ENCODE data around the gene SMLR1.

Gene SMLR1

DNA sequence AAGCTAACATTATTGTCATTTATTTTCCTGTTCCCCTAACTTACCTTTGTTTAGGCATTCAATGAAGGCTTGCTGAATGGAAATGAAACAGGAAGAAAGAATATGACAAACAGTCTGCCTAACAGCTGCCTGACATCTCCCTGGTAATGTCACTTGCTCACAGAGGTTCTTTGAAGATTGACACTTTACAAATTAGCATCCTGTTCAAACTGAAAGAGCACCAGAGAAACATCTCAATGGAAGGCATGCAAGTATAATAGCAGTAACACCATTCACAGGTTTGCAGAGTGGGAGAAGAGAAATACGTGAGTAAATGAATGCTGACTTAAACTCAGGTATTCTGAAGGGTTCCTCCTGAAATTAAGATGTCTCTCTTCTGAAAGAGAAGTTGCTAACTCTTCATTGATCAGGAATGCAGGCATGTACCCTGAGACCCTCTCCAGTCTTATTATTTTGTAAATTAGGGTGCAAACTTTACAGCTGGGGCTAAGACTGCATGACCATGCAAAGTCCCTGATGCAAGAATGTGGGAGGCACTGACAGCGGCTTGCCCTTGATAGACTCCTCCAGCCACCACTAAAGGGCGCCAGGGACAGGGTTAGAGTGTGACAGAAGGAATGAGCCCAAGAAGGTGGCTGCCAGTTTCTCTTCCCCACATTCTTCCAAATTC lies 1.3 kb upstream of the SMLR1 start:
- no peak for DNase-seq (ENCODE audit: low read depth)

GRCh38 chr6:130826442-130827246 lies 562 bp upstream of the SMLR1 start:
- no peak for DNase-seq (ENCODE audit: low read depth)

DNA sequence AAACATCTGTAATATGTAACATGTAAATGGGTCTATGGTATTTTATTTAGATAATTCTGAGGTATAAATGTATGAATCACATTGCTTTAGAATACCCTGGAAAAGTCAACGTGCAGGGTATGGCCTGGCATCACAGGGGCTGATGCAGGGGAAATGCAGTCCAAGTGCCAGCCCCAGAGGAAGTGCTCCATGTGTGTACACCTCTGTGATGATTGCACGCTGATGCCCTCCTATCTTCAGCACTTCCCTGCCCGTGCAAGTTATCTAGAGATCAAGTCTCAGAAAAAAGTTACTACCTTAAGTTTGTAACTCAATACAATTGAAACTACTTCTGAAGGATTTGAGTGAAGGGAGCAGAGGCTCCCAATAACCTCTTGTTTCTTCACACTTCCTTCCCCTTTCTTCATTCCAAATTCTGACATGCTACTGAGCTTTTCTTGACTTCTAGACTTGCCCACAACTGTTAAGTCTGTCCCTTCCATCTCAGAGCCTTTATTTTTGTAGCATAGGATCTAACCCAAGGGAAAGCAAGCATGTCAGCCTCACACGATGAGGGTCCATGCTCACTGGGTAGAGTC lies 2.2 kb downstream of the SMLR1 start:
- no peak for DNase-seq (ENCODE audit: low read depth)

DNA sequence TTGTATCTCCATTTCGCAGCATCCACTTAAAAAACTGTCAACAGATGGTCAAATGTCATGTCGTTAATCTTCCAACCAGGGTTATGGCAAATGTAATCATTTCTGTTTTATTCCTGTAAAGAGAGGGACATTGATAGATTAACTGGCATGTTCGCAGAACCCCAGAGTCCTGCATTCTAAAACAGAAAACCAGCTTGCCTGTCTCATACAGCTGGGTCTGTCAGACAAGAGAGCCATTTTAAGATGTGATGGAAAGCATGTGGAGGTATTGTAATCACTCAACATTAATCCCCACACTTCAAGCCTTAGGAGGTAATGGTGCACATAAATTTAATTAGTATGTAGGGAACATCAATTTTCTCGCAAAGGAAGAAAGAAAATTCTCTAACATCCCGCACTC lies 4.4 kb downstream of the SMLR1 start:
- DNase-seq (ENCODE audit: low read depth), result no peak

DNA sequence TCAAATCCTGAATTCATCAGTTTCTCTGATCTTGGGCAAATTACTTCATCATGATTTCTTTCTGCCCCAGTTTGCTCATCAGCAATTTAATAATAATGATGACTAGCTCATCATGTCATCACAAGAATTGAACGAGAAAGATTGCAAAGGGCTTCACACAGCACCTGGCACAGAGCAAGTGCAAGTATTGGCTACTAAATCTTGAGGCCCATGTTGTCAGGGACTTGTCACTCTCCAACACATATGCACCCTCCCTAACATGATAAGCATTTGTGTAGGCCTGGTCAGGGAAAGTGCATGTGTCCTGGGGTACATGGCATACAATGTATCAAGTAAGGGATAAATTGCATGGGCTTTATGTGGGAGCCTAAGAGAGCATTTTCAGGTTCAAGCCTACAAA lies 6.4 kb downstream of the SMLR1 start:
- DNase-seq (ENCODE audit: low read depth), result no peak

GRCh38 chr6:130834482-130835251 lies 7.5 kb downstream of the SMLR1 start:
- no peak for DNase-seq (ENCODE audit: low read depth)

DNA sequence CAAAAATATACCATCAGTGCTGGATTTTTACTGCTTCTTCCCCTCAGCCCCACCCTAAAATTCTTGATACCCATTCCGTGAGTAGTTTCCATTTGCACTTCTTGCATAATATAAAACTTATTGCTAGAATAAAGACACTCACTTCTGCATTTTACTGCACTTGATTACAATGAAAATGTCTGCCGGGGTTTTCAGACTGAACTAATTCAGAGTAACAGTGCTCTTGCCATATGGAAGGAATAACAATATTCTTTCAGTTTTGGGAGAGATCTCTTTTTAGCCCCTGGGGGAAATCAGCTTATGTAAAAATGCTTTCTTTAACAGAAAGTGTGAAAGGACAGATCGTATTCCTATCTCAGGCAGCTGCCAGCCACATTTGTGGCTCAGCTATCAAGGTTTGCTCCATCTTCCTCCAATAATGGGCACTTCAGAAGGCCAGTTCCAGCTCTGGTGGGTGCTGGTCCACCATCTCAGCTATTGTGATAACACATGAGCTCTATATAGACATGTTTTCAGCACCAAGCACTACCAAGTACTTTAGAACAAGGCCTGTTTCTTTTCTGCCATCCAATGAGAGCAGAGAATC lies 8.9 kb downstream of the SMLR1 start:
- DNase-seq (ENCODE audit: low read depth), result no peak

DNA sequence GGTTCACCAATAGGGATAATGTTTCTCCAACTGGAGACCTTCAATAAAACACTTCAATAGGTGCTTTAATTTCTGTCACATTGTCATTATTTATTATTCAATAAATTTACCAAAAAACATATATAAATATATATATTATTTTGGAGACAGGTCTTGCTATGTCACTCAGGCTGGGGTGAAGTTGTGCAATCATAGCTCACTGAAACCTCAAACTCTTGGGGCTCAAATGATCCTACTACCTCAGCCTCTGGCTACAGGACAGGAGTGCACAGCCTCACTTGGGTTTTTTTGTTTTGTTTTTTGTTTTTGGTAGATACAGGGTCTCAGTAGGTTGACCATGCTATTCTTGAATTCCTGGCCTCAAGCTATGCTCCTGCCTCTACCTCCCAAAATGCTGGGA lies 9.9 kb downstream of the SMLR1 start:
- DNase-seq (ENCODE audit: low read depth), result no peak

DNA sequence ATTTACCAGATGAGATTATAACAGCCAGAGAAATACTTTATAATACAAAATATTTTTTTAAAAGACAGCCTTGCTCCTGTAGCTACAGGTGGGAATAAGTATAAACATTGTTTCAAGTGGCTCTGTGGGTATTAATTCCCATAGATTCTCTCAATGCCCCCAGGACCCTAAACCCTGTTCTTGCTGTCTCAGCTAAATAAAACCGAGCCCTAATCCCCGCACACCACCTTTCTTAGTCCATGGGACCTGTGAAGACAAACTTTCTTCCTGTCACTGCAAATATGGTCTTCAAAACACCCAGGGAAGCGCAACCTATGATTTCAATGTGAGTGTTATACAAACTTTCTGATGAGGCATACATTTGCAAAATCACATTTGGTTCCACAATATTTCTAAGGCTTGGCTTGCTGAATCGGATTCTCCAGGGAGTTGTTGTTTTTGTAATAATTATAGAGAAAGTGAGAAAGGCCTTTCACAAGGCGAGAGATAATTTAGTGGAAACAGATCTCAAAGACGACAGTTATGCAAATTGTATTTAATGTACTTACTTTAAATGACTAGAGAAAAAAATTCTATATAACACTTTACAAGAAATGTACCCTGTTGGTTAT lies 11.1 kb downstream of the SMLR1 start:
- no peak for DNase-seq (ENCODE audit: low read depth)

- DNase-seq (ENCODE audit: low read depth), result no peak
Measured at GRCh38 chr6:130838951-130839350, 11.7 kb downstream of the SMLR1 start.

DNA sequence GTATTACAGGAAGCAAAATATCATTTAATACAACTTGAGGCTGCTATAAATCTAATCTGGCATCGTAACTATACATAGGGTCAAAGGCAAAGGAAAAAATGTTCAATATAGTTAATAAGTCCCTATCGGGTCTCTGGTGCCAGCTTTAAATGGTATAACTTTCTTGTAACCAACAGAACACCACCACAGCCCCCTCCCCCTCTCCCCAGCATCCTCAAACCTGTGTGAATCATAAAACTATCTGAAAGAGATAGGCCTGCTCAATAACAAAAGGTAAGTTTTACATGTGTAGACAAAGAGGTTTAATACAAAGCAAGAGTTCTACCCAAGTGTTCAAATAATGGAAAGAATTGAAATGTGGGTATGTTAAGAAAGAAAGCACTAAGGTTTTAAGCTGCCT lies 12.2 kb downstream of the SMLR1 start:
- no peak for DNase-seq (ENCODE audit: low read depth)

DNA sequence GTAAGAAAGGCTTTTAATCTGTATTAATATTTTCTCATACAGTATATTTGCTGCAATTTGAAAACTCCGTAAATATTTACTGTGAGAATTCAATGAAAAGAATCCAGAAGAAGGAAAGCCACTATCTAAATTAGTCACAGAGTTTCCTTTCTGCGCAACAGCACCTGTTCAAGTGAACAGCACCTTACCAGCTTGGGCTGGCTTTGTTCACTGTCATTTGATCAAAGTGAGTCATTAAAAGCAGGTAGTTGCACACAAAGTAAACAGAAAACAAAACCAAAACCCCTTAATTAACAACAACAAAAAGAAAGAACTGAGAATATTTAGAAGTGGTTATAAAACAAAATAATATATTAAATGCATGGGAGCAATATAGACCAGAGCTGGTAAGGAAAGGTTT lies 12.8 kb downstream of the SMLR1 start:
- DNase-seq (ENCODE audit: low read depth), result no peak

- DNase-seq (ENCODE audit: low read depth), result no peak
Measured at GRCh38 chr6:130841128-130841728, 14.0 kb downstream of the SMLR1 start.

- peak; percentile 38 for DNase-seq (ENCODE audit: low read depth)
Measured at GRCh38 chr6:130843575-130844320, 16.5 kb downstream of the SMLR1 start.

DNA sequence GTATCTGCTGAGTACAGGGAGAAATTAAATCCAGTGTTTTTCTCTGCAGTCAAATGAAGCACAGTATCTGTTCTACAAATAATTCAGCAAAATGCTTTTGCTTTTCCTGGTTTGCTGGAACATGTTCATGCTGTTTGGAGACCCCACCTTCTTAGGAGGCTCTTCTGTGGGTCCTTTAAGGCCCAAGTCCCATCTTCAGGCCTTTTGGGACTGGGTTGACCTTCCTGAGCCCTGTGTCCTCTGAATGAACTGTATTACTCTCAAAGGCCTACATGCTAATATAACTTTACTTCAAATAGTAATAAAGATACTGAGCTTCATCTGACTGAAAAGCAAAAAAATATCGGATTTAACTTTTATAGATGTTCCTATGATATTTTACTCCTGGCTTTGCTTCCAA lies 19.3 kb downstream of the SMLR1 start:
- no peak for DNase-seq (ENCODE audit: low read depth)

DNA sequence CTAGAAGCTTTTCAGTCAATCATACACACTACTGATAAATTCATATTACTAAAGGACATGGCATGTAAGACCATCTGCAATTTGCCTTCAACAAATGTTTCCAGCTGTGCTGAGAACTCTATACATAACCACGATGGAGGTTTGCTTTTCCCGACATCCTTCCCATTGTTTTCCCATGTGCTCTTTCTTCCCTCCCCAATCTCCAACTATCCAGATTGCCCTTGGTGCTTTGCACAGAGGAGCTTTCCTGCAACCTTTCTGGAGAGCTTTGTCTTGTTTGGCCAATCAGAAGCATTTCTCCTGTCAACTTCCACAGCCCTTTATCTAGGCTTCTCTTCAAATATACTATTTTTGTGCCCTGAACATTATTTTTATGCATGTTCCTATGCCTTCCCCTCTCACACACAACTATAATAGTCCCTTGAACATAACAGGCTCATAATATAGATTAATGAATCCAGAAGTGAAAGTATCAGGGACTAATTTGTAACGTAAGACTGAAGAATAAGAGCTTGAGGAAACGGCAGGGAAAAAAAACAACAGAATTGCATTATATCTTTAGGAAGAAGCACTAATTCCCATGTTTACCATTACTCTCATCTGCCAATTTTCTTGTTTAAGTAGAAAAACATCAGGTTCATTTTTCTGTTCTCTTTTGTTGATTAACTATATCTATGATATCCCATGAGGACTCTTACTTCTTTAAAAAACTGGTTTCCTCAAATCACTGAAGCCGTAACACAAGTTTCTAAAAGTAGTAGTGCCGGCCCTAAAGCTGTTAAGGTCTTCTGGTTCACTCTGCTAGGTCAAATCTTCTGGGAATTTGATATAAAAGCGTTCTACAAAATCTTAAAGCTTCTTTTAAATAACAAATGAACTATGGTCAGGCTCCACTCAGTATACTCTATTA lies 20.1 kb downstream of the SMLR1 start:
- no peak for DNase-seq (ENCODE audit: low read depth)

- DNase-seq (ENCODE audit: low read depth), result no peak
Measured at GRCh38 chr6:130848945-130849344, 21.7 kb downstream of the SMLR1 start.

DNA sequence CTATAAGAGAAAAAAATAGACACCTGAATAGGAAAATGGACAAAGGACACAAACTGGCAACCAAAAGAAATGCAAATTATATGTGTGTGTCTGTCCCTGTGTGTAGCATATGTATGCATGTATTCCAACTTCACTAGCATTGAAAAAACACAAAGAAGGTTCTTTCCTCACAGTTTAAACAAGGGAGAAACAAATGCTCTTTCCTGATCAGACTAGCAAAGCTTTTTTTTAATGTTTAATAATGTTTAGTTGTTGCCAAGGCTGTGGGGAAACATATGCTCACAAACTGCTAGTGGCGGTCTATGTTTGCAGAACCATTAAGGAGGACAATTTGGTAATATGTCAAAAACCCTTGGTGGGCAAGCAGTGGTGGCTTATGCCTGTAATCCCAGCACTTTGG lies 22.4 kb downstream of the SMLR1 start:
- no peak for DNase-seq (ENCODE audit: low read depth)

- no peak for DNase-seq (ENCODE audit: low read depth)
Measured at GRCh38 chr6:130851026-130851425, 23.8 kb downstream of the SMLR1 start.

Measured in HS-5 (cell line).